Pancreas (tissue), 10 donors: ENCODE measurements around the gene ACSF3. TPM values are rescaled to one million over a fixed set of nuclear protein-coding genes. Genes with fewer than 3 reads are reported as not detected.

Experiments used
- ATAC-seq, 4 donors: fragments of 200-7000 bp; cut with Tn5 transposase; one replicate each; pipeline versions ENCODE4 v1.8.0 to v1.9.1; 2020; ENCODE audit warnings: mild to moderate bottlenecking in 4 of 4, moderate library complexity in 4 of 4
- DNase-seq, 6 donors: peaks; one replicate each; pipeline ENCODE4 v3.0.0-alpha.2; 2020
- FAIRE-seq: peaks from 2 replicates; lab custom pipeline; 2012; peaks lifted over from hg19 to GRCh38; lab: Jason Lieb, UNC
- H3K27ac ChIP-seq, 4 donors: fragments of 200-600 bp; sonication (generic); 1 replicate in 3 of 4; 2 replicates in 1 of 4; pipeline versions ENCODE4 v1.5.0 to v1.8.0; 2020
- H3K27me3 ChIP-seq, 4 donors: fragments of 200-600 bp; one replicate each; pipeline ENCODE4 v1.8.0; 2021
- H3K36me3 ChIP-seq, 3 donors: fragments of 200-600 bp; sonication (generic) in 1 of 3; one replicate each; pipeline versions ENCODE4 v1.5.0 to v1.8.0; 2020 to 2021
- H3K4me1 ChIP-seq, 3 donors: fragments of 200-600 bp; one replicate each; pipeline ENCODE4 v1.8.0; 2021
- H3K4me3 ChIP-seq, 4 donors: fragments of 200-600 bp; sonication (generic) in 2 of 4; one replicate each; pipeline versions ENCODE4 v1.5.0 to v1.8.0; 2020 to 2021
- H3K9me3 ChIP-seq, 4 donors: fragments of 200-600 bp; one replicate each; pipeline ENCODE4 v1.8.0; 2021
- CTCF ChIP-seq, 4 donors: fragments of 200-600 bp; sonication (generic) in 3 of 4; IDR thresholded peaks; one replicate each; pipeline versions ENCODE4 v1.5.0 to v1.8.0; 2021; ENCODE audit warnings: antibody characterized with exemption in 4 of 4
- WGBS, 2 donors: extraction: QIAGEN DNeasy Blood & Tissue Kit; methylation state at CpG; one replicate each; pipeline ENCODE4 v1.1.7; 2013; 5-methylcytosine and 5-hydroxymethylcytosine counted together
- intact Hi-C, 3 donors: fragments of 100-400 bp; cut with DNase I; formaldehyde crosslinking; loops; one replicate each; pipeline versions ENCODE4 v1.11.1 to v1.14.2; 2022
- polyA plus RNA-seq, 2 donors: library from polyadenylated mRNA; stranded (reverse); fragments of 200-250 nt; gene quantifications; one replicate each; pipeline ENCODE4 v1.2.3, GENCODE V29; 2013
- total RNA-seq, 6 donors: library from RNA; stranded (reverse); fragmentation: NEBNext Ultra II Directional in 4 of 6; extraction: Animal tissue kit (Norgen Biotek cat#: 25700) in 4 of 6; gene quantifications; one replicate each; pipeline versions ENCODE4 v1.2.1 to v1.2.4, GENCODE V29; 2021 to 2023
- donor health status: healthy with polysubstance abuse.
- donor health status: DM: no; HTN: no; CAD: no; lungs with moderate emphysema.
- donor health status: DM: no; HTN: no; CAD: no.
- donor health status: control.
- donor health status: control.
- donor health status: Bipolar disorder and iron deficiency.
- donor health status: DM: yes; HTN: yes; CAD: no.
- donor health status: DM: no; HTN: no; CAD: no.
- donor health status: DM: no; HTN: no; CAD: no.
- donor health status: DM: yes; HTN: yes; CAD: no.

ACSF3 gene
- total and polyA plus RNA-seq, 8 donors, result 17.3 to 36.9 (median 20.8) TPM

GRCh38 chr16:89104930-89105571 lies 11.4 kb downstream of the ACSF3 start:
- ATAC-seq (no peak), DNase-seq (no peak), FAIRE-seq (no peak)
- no peaks in the 10 kb centered on the region for H3K27me3 ChIP-seq
- no peaks in the 10 kb centered on the region for H3K9me3 ChIP-seq
- intact Hi-C loops, result no loop called here
- no peak overlapping the region for H3K27ac ChIP-seq
- TF ChIP-seq CTCF (IDR thresholded peaks at IDR 0.05), result no peak
- peaks cover 0 to 35% (median 4%) of the 10 kb centered on the region in 3 donors for H3K36me3 ChIP-seq
- WGBS, 2 donors, result 86 to 90% methylated on average over 23 of the region's 23 CpGs
- H3K4me3 ChIP-seq, result no peak overlapping the region
- no peaks in the 10 kb centered on the region for H3K4me1 ChIP-seq

- no peaks in the 10 kb centered on the region for H3K4me1 ChIP-seq
- WGBS, 2 donors, result 91 to 93% methylated on average over 15 to 16 of the region's 16 CpGs
- intact Hi-C loops, result no loop called here
- ATAC-seq (no peak), FAIRE-seq (no peak), DNase-seq (peak in 1 of 6 donors; percentile 59)
- H3K27me3 ChIP-seq, result no peaks in the 10 kb centered on the region
- H3K27ac ChIP-seq, result no peak overlapping the region
- H3K9me3 ChIP-seq, result no peaks in the 10 kb centered on the region
- no peak for TF ChIP-seq CTCF (IDR thresholded peaks at IDR 0.05)
- no peak overlapping the region for H3K4me3 ChIP-seq
- H3K36me3 ChIP-seq, result peaks cover 0 to 35% (median 4%) of the 10 kb centered on the region in 3 donors
Measured at GRCh38 chr16:89105599-89106151, 12.0 kb downstream of the ACSF3 start.

GRCh38 chr16:89106533-89107202 lies 13.0 kb downstream of the ACSF3 start:
- H3K27ac ChIP-seq, result no peak overlapping the region
- H3K4me3 ChIP-seq, result no peak overlapping the region
- no peaks in the 10 kb centered on the region for H3K4me1 ChIP-seq
- 80 to 88% methylated on average over 15 of the region's 15 CpGs for WGBS, 2 donors
- H3K36me3 ChIP-seq, result peaks cover 0 to 35% (median 2%) of the 10 kb centered on the region in 3 donors
- ATAC-seq (no peak), FAIRE-seq (no peak), DNase-seq (no peak)
- no peaks in the 10 kb centered on the region for H3K9me3 ChIP-seq
- intact Hi-C loops, result no loop called here
- TF ChIP-seq CTCF (IDR thresholded peaks at IDR 0.05), result no peak
- no peaks in the 10 kb centered on the region for H3K27me3 ChIP-seq

GRCh38 chr16:89107203-89107582 lies 13.5 kb downstream of the ACSF3 start:
- Histone ChIP-seq H3K4me3 (no peak overlapping the region), H3K36me3 (peaks cover 0 to 31% (median 0%) of the 10 kb centered on the region in 3 donors), H3K9me3 (no peaks in the 10 kb centered on the region), H3K27ac (no peak overlapping the region), H3K4me1 (no peaks in the 10 kb centered on the region), H3K27me3 (no peaks in the 10 kb centered on the region)
- DNase-seq, result no peak
- FAIRE-seq, result no peak
- TF ChIP-seq CTCF (IDR thresholded peaks at IDR 0.05), result no peak
- WGBS, 2 donors, result 93 to 95% methylated on average over 20 of the region's 20 CpGs
- ATAC-seq, result no peak
- intact Hi-C loops, result no loop called here
